Stimulated activated CD8-positive, alpha-beta memory T cell treated with anti-CD3 and anti-CD28 coated beads, Interleukin-7, amount 100 ng/mL, for 24 hours (primary cell): ENCODE data around the gene PSG5.
"Not testable (repeated sequence)": the region's sequence is repeated elsewhere in the genome, so short reads cannot be mapped to it uniquely, and the experiment has no call there.

ENCODE experiments used
- DNase-seq: peaks from one replicate; pipeline ENCODE4 v3.0.0-alpha.2; 2020; ENCODE audit warnings: low read depth

PSG5 gene

DNA sequence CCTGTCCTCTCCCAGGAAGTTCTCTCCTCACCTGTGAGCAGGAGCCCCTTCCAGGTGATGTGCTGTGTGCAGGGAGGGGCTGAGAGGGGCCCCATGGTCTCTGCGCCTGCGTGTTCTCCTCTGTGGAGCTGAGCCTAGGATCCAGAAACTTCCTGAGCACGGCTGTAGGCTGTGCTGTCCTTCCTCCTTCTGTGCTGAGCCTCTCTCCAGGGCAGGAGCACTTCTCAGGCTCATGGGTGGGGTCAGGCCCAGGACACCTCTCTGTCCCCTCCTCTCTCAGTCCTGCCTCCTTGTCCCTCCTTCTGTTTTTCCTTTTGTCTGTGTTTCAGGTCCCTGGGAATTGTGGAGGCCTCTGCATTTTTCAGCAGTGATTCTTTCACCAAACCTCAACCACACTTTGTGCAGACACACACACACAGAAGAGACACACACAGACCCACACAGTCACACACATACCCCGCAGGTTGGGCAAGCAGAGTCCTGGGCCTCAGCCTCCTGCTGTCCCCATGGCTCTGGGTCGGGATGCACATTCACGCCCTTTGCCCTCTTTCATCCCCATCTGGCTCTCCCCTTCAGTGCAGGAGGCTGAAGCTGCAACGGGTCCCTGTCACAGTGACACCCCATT is at the start of gene PSG5:
PSG5 (minus strand) TSS at position 226 of the 625 bp plus-strand sequence; CDS start at position 95, 131 bp downstream.
- DNase-seq: not testable (repeated sequence)

GRCh38 chr19:43235686-43236085 is 49.4 kb upstream of the PSG5 start:
- not testable (repeated sequence) for DNase-seq

DNA sequence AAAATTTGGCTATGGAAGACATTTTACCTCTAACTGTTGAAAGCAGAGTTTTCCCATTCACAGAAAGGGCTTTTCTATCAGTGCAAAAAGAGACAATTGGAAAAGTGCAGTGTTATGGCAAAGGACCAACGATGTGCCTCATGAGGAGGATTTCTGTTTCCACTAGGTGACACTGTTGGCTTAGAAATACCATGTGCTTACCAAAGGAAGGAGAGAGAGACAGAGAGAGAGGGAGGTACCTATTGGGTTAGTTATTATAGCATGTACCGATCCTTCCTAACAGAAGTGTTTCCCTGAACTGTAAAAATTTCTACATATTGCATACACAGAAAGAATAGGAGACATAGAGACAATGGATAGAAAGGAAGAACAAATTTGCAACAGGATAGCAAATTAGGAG is 43.0 kb upstream of the PSG5 start:
- DNase-seq: no peak

- not testable (repeated sequence) for DNase-seq
Observed at GRCh38 chr19:43228730-43229129, 42.4 kb upstream of the PSG5 start.

DNA sequence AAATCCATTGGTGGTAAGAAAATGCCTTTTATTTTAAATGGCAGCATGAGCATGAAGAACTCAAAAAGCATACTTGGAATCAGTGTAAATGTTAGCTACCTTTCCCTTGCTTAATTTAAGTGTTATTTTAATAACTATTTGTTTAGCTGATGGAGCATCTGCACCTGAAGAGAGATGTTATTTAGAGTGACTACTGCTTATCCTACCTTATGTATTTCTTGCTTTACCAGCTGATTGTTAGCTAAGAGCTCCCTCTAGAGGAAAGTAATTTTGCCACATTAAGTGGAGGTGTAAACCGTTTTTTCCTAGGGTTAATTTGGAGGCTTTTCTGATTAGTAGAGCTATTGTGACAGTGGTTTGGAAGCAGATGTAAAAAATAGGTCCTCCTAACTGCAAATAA is 40.6 kb upstream of the PSG5 start:
- not testable (repeated sequence) for DNase-seq

DNA sequence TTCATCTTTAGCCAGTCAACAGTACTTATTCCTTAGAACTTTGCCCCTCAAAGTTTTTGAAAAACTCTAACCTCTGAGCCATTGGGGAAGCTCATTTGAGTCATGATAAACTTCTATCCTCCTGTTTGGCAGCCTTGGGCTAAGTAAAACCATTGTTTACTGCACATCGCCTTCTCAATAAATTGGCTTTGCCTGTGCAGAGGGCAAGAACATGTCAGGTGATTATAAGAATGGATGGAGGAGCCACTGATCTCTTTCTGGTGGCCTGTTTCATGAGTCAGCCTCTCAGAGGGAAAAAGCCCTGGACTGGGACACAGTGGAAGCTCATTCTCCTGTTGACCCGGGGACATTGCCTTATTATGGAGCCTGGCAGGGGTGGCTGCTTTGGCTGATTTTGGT is 38.5 kb upstream of the PSG5 start:
- no peak for DNase-seq

- DNase-seq: not testable (repeated sequence)
Observed at GRCh38 chr19:43224201-43224854, 38.0 kb upstream of the PSG5 start.

DNA sequence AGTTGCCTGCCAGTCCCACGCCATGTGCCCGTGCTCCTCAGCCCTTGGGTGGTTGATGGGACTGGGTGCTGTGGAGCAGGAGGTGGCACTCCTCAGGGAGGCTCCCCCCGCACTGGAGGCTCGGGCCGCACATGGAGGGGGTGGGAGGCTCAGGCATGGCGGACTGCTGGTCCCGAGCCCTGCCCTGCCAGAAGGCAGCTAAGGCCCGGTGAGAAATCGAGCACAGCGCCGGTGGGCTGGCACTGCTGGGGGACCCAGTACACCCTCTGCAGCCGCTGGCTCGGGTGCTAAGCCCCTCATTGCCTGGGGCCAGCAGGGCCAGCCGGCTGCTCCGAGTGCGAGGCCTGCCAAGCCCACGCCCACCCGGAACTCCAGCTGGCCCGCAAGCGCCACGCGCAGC is 35.6 kb upstream of the PSG5 start:
- not testable (repeated sequence) for DNase-seq

GRCh38 chr19:43219136-43219535 is 32.8 kb upstream of the PSG5 start:
- DNase-seq: not testable (repeated sequence)

DNA sequence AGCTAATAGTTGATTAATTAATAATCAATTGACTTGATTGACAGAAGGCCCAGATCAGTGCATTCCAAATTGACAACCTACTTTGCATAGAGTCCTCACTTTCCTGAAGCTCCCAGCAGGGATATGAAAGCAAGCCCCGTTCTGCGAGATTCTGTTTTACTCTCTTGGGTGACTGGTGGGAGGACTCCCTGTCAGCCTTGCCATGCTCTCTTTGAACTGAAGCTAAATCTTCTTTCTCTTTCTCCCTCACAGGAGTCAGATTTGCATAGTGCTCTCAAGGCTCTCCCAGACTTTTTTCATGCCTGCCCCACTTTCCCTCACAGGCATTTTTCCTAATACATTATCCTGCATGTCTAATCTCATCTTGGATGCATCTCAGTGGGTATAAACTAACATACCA is 29.5 kb upstream of the PSG5 start:
- DNase-seq: not testable (repeated sequence)

GRCh38 chr19:43207991-43208390 is 21.7 kb upstream of the PSG5 start:
- no peak for DNase-seq

DNA sequence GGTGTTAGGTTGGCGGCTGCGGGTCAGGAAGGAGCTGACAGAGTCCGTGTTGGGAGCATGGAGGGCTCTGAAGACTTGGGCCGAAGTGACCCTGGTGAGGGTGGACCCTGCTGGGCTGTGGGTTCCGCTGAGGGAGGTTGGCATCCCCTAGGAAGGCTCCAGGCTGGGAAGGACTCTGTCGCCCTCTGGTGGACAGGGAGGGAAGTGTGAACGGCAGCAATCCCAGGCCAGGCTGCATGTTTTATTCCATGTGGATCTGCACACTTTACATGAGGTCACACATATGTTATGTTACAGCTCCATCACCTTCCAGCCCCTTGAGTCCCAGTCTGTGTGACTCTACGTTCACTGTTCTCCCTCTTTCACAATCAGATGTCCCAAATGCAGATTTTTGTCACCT is 20.8 kb upstream of the PSG5 start:
- not testable (repeated sequence) for DNase-seq

- DNase-seq: not testable (repeated sequence)
Observed at GRCh38 chr19:43205471-43206105, 19.3 kb upstream of the PSG5 start, which contains the start of gene PSG4. PSG4 (minus strand) TSS chr19:43205638; CDS start chr19:43205536, 102 bp downstream.

DNA sequence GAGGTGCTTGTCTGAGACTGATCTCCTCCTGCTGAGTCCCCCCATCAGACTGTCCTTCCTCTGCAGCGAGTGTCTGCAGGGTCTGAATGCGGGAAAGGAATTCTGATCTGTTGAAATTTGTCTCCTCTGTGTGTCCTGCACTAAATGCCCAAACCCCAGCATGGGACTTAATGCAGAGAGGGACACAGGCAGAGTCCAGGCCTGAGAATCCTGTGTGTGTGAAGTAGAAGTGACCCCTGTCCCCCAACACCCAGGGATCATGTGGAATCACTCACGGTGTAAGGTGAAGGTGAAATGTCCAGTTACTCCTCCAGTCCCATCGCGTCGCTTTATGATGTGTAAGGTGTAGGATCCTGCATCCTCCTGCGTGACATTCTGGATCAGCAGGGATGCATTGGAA is 17.3 kb upstream of the PSG5 start:
- DNase-seq: not testable (repeated sequence)

DNA sequence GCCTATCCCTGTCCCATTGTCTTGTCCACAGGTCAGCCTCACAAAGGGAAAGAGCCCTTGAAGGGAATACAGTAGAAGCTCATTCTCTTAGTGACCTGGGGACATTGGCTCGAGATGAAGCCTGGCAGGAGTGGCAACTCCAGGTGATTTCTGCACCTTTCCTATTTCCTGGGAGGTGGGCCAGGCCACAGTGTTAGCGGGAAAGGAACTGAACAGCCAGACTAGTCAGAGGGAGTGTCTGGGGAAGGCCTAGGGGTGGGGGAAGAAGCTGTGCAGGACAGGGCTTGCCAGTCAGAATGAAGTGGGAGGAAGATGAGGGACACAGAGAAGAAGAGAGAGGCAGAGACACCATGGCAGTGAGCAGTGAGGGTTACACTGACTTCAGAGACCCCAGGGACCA is 15.6 kb upstream of the PSG5 start:
- DNase-seq: not testable (repeated sequence)

DNA sequence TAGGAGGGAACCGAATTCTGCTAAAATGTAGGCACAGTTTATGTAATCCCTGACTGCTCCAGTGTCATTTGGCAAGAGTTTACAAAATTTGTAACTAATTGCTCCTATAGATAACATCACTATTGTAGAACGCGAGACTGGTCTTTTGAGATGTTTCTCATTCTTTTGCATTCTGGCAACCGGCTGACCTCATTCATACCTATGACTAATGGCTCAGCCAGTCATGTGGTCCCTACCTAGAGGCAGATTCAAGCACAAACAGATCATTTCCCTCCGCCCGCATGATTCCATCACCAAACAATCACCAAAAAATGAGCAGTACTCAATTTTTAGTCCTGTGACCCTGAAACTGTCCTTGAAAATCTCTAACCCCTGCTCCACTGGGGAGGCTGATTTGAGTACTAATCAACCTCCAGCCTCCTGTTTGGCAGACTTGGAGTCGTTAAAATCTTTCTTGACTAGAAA is 15.0 kb upstream of the PSG5 start:
- not testable (repeated sequence) for DNase-seq

DNA sequence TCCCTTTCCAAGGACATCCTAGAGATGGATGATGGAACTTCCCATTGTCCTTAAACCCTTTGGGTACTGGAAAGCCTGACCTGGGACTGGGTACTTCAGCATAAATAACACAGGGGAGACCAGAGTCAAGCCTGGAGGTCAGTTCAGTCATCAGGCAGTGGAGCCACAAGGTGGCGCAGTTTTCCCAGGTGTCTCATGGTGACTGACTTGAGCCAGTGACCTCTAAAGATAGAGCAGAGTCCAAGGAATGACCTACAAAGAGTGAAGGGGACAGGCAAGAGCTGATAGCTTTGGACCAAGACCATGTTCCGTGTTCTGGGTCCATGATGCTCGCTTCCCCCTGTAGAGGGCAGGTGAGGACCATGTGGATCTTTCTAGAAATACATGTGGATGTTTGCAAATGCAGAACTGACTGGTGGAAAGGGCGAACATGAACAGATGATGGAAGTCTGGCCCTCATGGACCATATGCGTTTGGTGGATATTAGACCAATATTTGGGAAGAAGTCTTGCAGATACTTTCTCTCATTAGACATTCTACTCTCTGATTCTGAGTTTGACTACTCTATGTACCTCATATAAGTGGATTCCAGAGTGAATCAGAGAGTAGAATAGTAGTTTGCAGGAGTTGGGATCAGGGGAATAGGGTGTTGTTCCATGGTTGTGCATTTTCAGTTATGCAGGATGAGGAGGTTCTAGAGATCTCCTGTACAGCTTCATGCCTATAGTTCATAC is 12.5 kb upstream of the PSG5 start:
- DNase-seq: not testable (repeated sequence)

GRCh38 chr19:43197666-43198397 is 11.5 kb upstream of the PSG5 start:
- DNase-seq: not testable (repeated sequence)

- not testable (repeated sequence) for DNase-seq
Observed at GRCh38 chr19:43194397-43194796, 8.1 kb upstream of the PSG5 start.

GRCh38 chr19:43192381-43193155 is 6.2 kb upstream of the PSG5 start:
- DNase-seq: not testable (repeated sequence)

GRCh38 chr19:43188092-43188491 is 1.8 kb upstream of the PSG5 start:
- not testable (repeated sequence) for DNase-seq
